Ovary (tissue), 1 donor: ENCODE results near the gene CACNA2D3.

Experiments used
- EP300 ChIP-seq: sonication (generic); formaldehyde crosslinking; IDR thresholded peaks from one replicate; pipeline ENCODE4 v1.6.1; 2017; ENCODE audit warnings: antibody characterized with exemption
- POLR2A ChIP-seq: fragments of 450-650 bp; IDR thresholded peaks from one replicate; pipeline ENCODE4 v1.6.1; 2017; ENCODE audit warnings: antibody characterized with exemption, mild to moderate bottlenecking, moderate library complexity

DNA sequence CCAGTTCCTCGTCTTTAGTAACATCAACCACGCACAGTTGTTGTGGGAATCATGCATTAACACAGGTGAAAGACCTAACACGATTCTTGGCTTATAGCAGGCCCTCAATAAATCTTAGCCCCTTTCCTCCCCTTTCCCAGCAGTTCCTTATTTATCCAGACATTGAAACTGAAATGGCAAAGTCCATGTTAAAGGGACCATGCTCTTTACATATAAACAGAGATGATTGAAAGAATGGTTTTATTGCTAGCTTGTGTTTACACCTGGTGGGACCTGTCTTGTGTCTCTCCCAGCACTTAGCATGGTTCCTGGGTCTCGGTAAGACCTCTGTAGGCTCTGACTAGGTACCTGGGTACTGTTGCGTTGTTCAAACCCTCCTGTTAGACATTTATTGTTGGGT is 553.7 kb downstream of the CACNA2D3 start:
- TF ChIP-seq EP300 = no peak
- no peak for TF ChIP-seq POLR2A
